Measurements from ENCODE around the gene SHB.

SHB gene

GRCh38 chr9:38091310-38092199 lies 22.5 kb upstream of the SHB start:
- Histone ChIP-seq H3K27me3 (replicated peaks; ENCODE audit: control insufficient read depth, insufficient read depth, low read length) (no peaks in the 10 kb centered on the region), H3K4me3 (replicated peaks; ENCODE audit: low read depth, low read length) (no peak overlapping the region), H3K36me3 (ENCODE audit: control insufficient read depth, insufficient read depth, low read length) (no peaks in the 10 kb centered on the region)
- DNase-seq (ENCODE audit: extremely low read depth, insufficient read length), result peak; percentile 57
- no peak for TF ChIP-seq CTCF (IDR thresholded peaks at IDR 0.05; ENCODE audit: insufficient read depth, low read length, poor library complexity, severe bottlenecking)

- peak; percentile 36 for DNase-seq (ENCODE audit: extremely low read depth, insufficient read length)
- TF ChIP-seq CTCF (IDR thresholded peaks at IDR 0.05; ENCODE audit: insufficient read depth, low read length, poor library complexity, severe bottlenecking), result no peak
- Histone ChIP-seq H3K27me3 (replicated peaks; ENCODE audit: control insufficient read depth, insufficient read depth, low read length) (no peaks in the 10 kb centered on the region), H3K4me3 (replicated peaks; ENCODE audit: low read depth, low read length) (no peak overlapping the region), H3K36me3 (ENCODE audit: control insufficient read depth, insufficient read depth, low read length) (no peaks in the 10 kb centered on the region)
Observed at GRCh38 chr9:38090170-38090569, 21.1 kb upstream of the SHB start.

GRCh38 chr9:38089387-38090165 lies 20.5 kb upstream of the SHB start:
- Histone ChIP-seq H3K4me3 (replicated peaks; ENCODE audit: low read depth, low read length) (no peak overlapping the region), H3K27me3 (replicated peaks; ENCODE audit: control insufficient read depth, insufficient read depth, low read length) (no peaks in the 10 kb centered on the region), H3K36me3 (ENCODE audit: control insufficient read depth, insufficient read depth, low read length) (no peaks in the 10 kb centered on the region)
- DNase-seq (ENCODE audit: extremely low read depth, insufficient read length), result no peak
- TF ChIP-seq CTCF (IDR thresholded peaks at IDR 0.05; ENCODE audit: insufficient read depth, low read length, poor library complexity, severe bottlenecking), result no peak

- H3K4me3 ChIP-seq (replicated peaks; ENCODE audit: low read depth, low read length), result no peak overlapping the region
- peak; percentile 98 for TF ChIP-seq CTCF (IDR thresholded peaks at IDR 0.05; ENCODE audit: insufficient read depth, low read length, poor library complexity, severe bottlenecking)
- no peaks in the 10 kb centered on the region for H3K36me3 ChIP-seq (ENCODE audit: control insufficient read depth, insufficient read depth, low read length)
- no peaks in the 10 kb centered on the region for H3K27me3 ChIP-seq (replicated peaks; ENCODE audit: control insufficient read depth, insufficient read depth, low read length)
- peak; percentile 66 for DNase-seq (ENCODE audit: extremely low read depth, insufficient read length)
Observed at GRCh38 chr9:38088006-38088925, 19.2 kb upstream of the SHB start.

- DNase-seq (ENCODE audit: extremely low read depth, insufficient read length), result no peak
- Histone ChIP-seq H3K4me3 (replicated peaks; ENCODE audit: low read depth, low read length) (no peak overlapping the region), H3K36me3 (ENCODE audit: control insufficient read depth, insufficient read depth, low read length) (no peaks in the 10 kb centered on the region), H3K27me3 (replicated peaks; ENCODE audit: control insufficient read depth, insufficient read depth, low read length) (no peaks in the 10 kb centered on the region)
- TF ChIP-seq CTCF (IDR thresholded peaks at IDR 0.05; ENCODE audit: insufficient read depth, low read length, poor library complexity, severe bottlenecking), result no peak
Observed at GRCh38 chr9:38086496-38086895, 17.5 kb upstream of the SHB start.

Data from GM06990 (cell line).